ENCODE measurements around the gene SCCPDH. TPM values are rescaled to one million over a fixed set of nuclear protein-coding genes. Genes with fewer than 3 reads are reported as not detected.

The SCCPDH gene
- total and polyA plus RNA-seq, 2 donors (not counting 3 experiments of a cell fraction or from before 2014, with no cell fraction given) = 24.4 to 37.5 TPM

DNA sequence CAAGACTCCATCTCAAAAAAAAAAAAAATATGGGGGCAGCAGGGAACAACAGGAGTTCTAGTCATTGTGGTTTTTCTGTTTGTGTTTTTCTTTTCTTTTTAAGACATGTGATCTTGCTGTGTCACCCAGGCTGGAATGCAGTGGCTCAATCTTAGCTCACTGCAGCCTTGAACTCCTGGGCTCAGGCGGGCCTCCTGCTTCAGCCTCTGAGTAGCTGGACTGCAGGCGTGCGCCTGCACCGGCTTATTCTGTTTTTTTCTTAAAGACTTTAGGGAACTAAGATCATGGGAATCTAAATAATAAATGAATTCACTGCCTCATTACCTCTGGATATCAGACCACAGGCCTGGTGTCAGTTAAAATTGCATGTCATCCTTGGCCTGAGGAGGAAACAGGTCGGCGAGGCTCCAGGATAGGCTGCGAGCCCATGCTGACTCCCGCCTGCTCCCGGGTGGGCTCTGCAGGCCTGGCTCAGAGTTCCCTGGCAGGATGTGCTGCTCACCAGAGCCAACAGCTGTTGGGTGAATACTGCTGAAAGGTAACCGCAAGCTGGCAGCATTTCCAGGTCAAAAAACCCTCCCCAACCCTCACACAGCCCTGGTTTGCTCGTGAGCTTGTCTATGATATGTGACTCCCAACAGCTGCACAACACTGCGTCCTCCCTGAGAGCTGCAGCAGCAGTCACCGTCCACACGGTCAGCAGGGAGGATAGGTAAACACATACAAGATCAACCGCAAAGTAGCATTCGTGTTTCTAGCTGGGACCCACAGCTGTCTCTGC lies 58.1 kb downstream of the SCCPDH start:
- Histone ChIP-seq H3K9me3 (replicated peaks; ENCODE audit: control insufficient read depth, insufficient read depth, low read length) (no peaks in the 10 kb centered on the region), H3K79me2 (ENCODE audit: control insufficient read depth, insufficient read depth, low read length) (no peaks in the 10 kb centered on the region), H2AFZ (ENCODE audit: low read depth, low read length) (no peak overlapping the region), H4K20me1 (replicated peaks; ENCODE audit: control insufficient read depth, extremely low read depth, insufficient read depth, low read length) (no peaks in the 10 kb centered on the region), H3K9me1 (replicated peaks; ENCODE audit: control insufficient read depth, extremely low read depth, insufficient read depth, low read length) (no peaks in the 10 kb centered on the region), H3K4me1 (ENCODE audit: control insufficient read depth, extremely low read depth, insufficient read depth, low read length) (peaks cover 15% of the 10 kb centered on the region), H3K9ac (replicated peaks; ENCODE audit: extremely low read depth, insufficient read depth, low read length) (no peak overlapping the region), H3K4me2 (ENCODE audit: insufficient read depth, low read length) (no peak overlapping the region), H3K4me3 (replicated peaks in 1 of 3; ENCODE audit: insufficient read depth in 1 of 3, low read depth in 1 of 3, low read length in 3 of 3) (no peak overlapping the region), H3K27me3 (ENCODE audit: control insufficient read depth in 2 of 2, insufficient read depth in 2 of 2, low read length in 2 of 2) (no peaks in the 10 kb centered on the region), H3K27ac (ENCODE audit: insufficient read depth, low read depth, low read length) (no peak overlapping the region), H3K36me3 (ENCODE audit: control insufficient read depth in 2 of 2, extremely low read depth in 1 of 2, insufficient read depth in 2 of 2, low read length in 2 of 2) (peaks cover 0 to 4% of the 10 kb centered on the region in 2 experiments)
- ChIA-PET POLR2A (no interaction called here), CTCF (no interaction called here)
- BruUV-seq (replicated peaks) = no TSS peak
- DNase-seq (ENCODE audit: low read depth, low spot score) (no peak), FAIRE-seq (no peak)
- dilution Hi-C loops (cut with MboI; ENCODE audit: extremely low pct_ligation_motif_present, low sequenced_read_pairs) (no loop called here), intact Hi-C loops (cut with micrococcal nuclease) (no loop called here)
- TF ChIP-seq MAX (IDR thresholded peaks at IDR 0.05; ENCODE audit: insufficient read depth, insufficient read length) (no peak), GATA2 (IDR thresholded peaks at IDR 0.05; ENCODE audit: insufficient read depth, insufficient read length, low read depth, low read length) (no peak), POLR2AphosphoS5 (IDR thresholded peaks at IDR 0.05; ENCODE audit: insufficient read depth, low read depth, low read length) (no peak), MYC (IDR thresholded peaks at IDR 0.05; ENCODE audit: low read depth, low read length) (no peak), FOS (IDR thresholded peaks at IDR 0.05; ENCODE audit: borderline replicate concordance, insufficient read depth, low read length) (no peak), CTCF (IDR thresholded peaks at IDR 0.05; ENCODE audit: extremely low read depth in 1 of 2, insufficient read depth in 1 of 2, low read depth in 1 of 2, low read length in 2 of 2) (no peak), JUN (IDR thresholded peaks at IDR 0.05; ENCODE audit: borderline replicate concordance, insufficient read depth, insufficient read length, low read depth) (no peak), EZH2 (IDR thresholded peaks at IDR 0.05; ENCODE audit: borderline replicate concordance, low read depth, low read length, severe bottlenecking) (no peak), POLR2A (IDR thresholded peaks at IDR 0.05; ENCODE audit: low read depth, low read length) (no peak)
